Retinal pigment epithelial cell (primary cell): ENCODE data around the gene SLCO2A1.

Experiments used
- DNase-seq: peaks from one replicate; pipeline ENCODE4 v3.0.0-alpha.2; 2010; ENCODE audit warnings: low read depth
- H3K4me3 ChIP-seq: 2 replicates; pipeline ENCODE4 v1.5.1; 2011; ENCODE audit warnings: mild to moderate bottlenecking, low read length, control low read depth, moderate library complexity
- CTCF ChIP-seq: conservative IDR thresholded peaks from 2 replicates; pipeline ENCODE4 v1.5.1; 2011; ENCODE audit warnings: low read depth, low read length, control low read depth, inconsistent platforms

The SLCO2A1 gene

GRCh38 chr3:133994166-133994890 is 35.4 kb downstream of the SLCO2A1 start:
- no peak for DNase-seq
- no peak overlapping the region for H3K4me3 ChIP-seq
- TF ChIP-seq CTCF, result no peak

- TF ChIP-seq CTCF, result no peak
- H3K4me3 ChIP-seq, result no peak overlapping the region
- no peak for DNase-seq
These were observed 36.6 kb downstream of the SLCO2A1 start for GRCh38 chr3:133992951-133993620.

GRCh38 chr3:133992381-133992780 is 37.3 kb downstream of the SLCO2A1 start:
- H3K4me3 ChIP-seq, result no peak overlapping the region
- DNase-seq, result no peak
- TF ChIP-seq CTCF, result no peak

GRCh38 chr3:133991637-133992036 is 38.1 kb downstream of the SLCO2A1 start:
- DNase-seq, result no peak
- no peak overlapping the region for H3K4me3 ChIP-seq
- TF ChIP-seq CTCF, result no peak

- TF ChIP-seq CTCF, result no peak
- no peak overlapping the region for H3K4me3 ChIP-seq
- DNase-seq, result no peak
These were observed 38.5 kb downstream of the SLCO2A1 start for GRCh38 chr3:133991209-133991608.

- DNase-seq, result no peak
- H3K4me3 ChIP-seq, result no peak overlapping the region
- TF ChIP-seq CTCF, result no peak
These were observed 39.6 kb downstream of the SLCO2A1 start for GRCh38 chr3:133989936-133990702.
